K562 (cell line): ENCODE measurements around the gene ADAT3. TPM values are rescaled to one million over a fixed set of nuclear protein-coding genes. Genes with fewer than 3 reads are reported as not detected.

Experiments used
- ATAC-seq: fragments of 200-7000 bp; cut with Tn5 transposase; 3 replicates; pipeline ENCODE4 v1.9.1; 2020; ENCODE audit warnings: moderate library complexity
- BruUV-seq: library from RNA; stranded (reverse); fragments of 400-500 nt; replicated peaks from 2 replicates; lab custom pipeline; 2021; lab: Mats Ljungman, UMichigan
- CTCF ChIA-PET: fragments of 300-600 bp; formaldehyde crosslinking; extraction: SDS; loops from one replicate; lab custom pipeline; 2021; ENCODE audit warnings: low intra/inter-chr PET ratio; lab: Yijun Ruan, JAX
- POLR2A ChIA-PET: fragments of 300-600, 350-650 bp; sonication (Branson Sonifier 250); formaldehyde crosslinking; extraction: SDS; loops from one replicate; lab custom pipeline; 2021; ENCODE audit warnings: antibody characterized with exemption, inconsistent platforms; lab: Yijun Ruan, JAX
- DNase-seq, 4 experiments: peaks; one replicate each; pipeline versions ENCODE4 v3.0.0 to v3.0.0-alpha.2; 2011 to 2018; ENCODE audit warnings: low spot score in 3 of 4, mixed read lengths in 3 of 4; ENCODE audit errors: extremely low read depth in 1 of 4
- FAIRE-seq: peaks from 2 replicates; lab custom pipeline; 2011; peaks lifted over from hg19 to GRCh38; lab: Jason Lieb, UNC
- H2AFZ ChIP-seq: 2 replicates; pipeline ENCODE4 v1.6.0; 2011; ENCODE audit warnings: low read depth, low read length, control low read depth, inconsistent platforms
- H3K27ac ChIP-seq: fragments of 200-600 bp; 3 replicates; pipeline ENCODE4 v1.8.0; 2011; ENCODE audit warnings: low read depth, mild to moderate bottlenecking, control low read depth, inconsistent platforms, low read length, moderate library complexity, mixed read lengths; ENCODE audit errors: extremely low read depth
- H3K27me3 ChIP-seq, 2 experiments: fragments of 300-600 bp in 1 of 2; 2 replicates in 1 of 2; 3 replicates in 1 of 2; pipeline versions ENCODE4 v1.6.0 to v1.8.0; 2011; ENCODE audit warnings: inconsistent platforms in 2 of 2, low read length in 2 of 2, mild to moderate bottlenecking in 1 of 2, mixed read lengths in 1 of 2, moderate library complexity in 1 of 2; ENCODE audit not compliant: control insufficient read depth in 2 of 2, insufficient read depth in 2 of 2
- H3K36me3 ChIP-seq: fragments of 300-600 bp; 3 replicates; pipeline ENCODE4 v1.8.0; 2011; ENCODE audit warnings: mild to moderate bottlenecking, low read length, inconsistent platforms; ENCODE audit not compliant: control insufficient read depth, insufficient read depth
- H3K4me1 ChIP-seq, 2 experiments: fragments of 200-600 bp in 1 of 2; replicated peaks in 1 of 2; 2 replicates in 1 of 2; 3 replicates in 1 of 2; pipeline versions ENCODE4 v1.5.1 to v1.8.0; 2011; ENCODE audit warnings: inconsistent platforms in 2 of 2, low read length in 2 of 2, mild to moderate bottlenecking in 1 of 2, mixed read lengths in 1 of 2, moderate library complexity in 1 of 2; ENCODE audit not compliant: control insufficient read depth in 2 of 2, insufficient read depth in 2 of 2
- H3K4me2 ChIP-seq: 2 replicates; pipeline ENCODE4 v1.6.1; 2011; ENCODE audit warnings: low read length, control low read depth, inconsistent platforms, mixed read lengths; ENCODE audit not compliant: insufficient read depth
- H3K4me3 ChIP-seq: fragments of 200-600 bp; sonication (generic), shearing (Covaris generic); 2 replicates; pipeline ENCODE4 v1.5.1; 2016; ENCODE audit warnings: control low read depth, inconsistent platforms
- H3K79me2 ChIP-seq: fragments of 200-600 bp; 3 replicates; pipeline ENCODE4 v1.8.0; 2011; ENCODE audit warnings: low read length, inconsistent platforms; ENCODE audit not compliant: control insufficient read depth, insufficient read depth
- H3K9ac ChIP-seq, 2 experiments: 2 replicates each; pipeline versions ENCODE4 v1.6.0 to v1.6.1; 2011; ENCODE audit warnings: low read depth in 2 of 2, low read length in 2 of 2, control low read depth in 1 of 2, inconsistent platforms in 1 of 2, mild to moderate bottlenecking in 1 of 2, mixed read lengths in 1 of 2; ENCODE audit not compliant: insufficient read depth in 1 of 2
- H3K9me1 ChIP-seq: one replicate; pipeline ENCODE4 v1.6.0; 2011; ENCODE audit warnings: inconsistent platforms, mild to moderate bottlenecking, low read length, moderate library complexity; ENCODE audit not compliant: control insufficient read depth, insufficient read depth
- H3K9me3 ChIP-seq: replicated peaks from 2 replicates; pipeline ENCODE4 v1.5.1; 2011; ENCODE audit warnings: low read depth, low read length, inconsistent platforms; ENCODE audit not compliant: control insufficient read depth, insufficient read depth
- H4K20me1 ChIP-seq: replicated peaks from 2 replicates; pipeline ENCODE4 v1.6.1; 2011; ENCODE audit warnings: low read length, inconsistent platforms, mixed read lengths; ENCODE audit not compliant: control insufficient read depth, insufficient read depth
- GTF2F1 ChIP-seq: IDR thresholded peaks from 2 replicates; pipeline ENCODE4 v1.6.1; 2011; ENCODE audit warnings: low read depth, low read length, improper control_type of control experiment
- MYC ChIP-seq, 2 experiments: fragments of 250-450 bp in 1 of 2; sonication (Bioruptor Pico) in 1 of 2; IDR thresholded peaks; 2 replicates each; pipeline versions ENCODE4 v1.5.1 to v1.6.1; 2012 to 2021; ENCODE audit warnings: low read depth in 2 of 2, borderline replicate concordance in 1 of 2, improper control_type of control experiment in 1 of 2, low read length in 1 of 2, mild to moderate bottlenecking in 1 of 2, moderate library complexity in 1 of 2
- MYNN ChIP-seq, 2 experiments: sonication (generic); formaldehyde crosslinking in 1 of 2; IDR thresholded peaks; 2 replicates each; pipeline versions ENCODE4 v1.5.0 to v1.6.1; 2016 to 2020; ENCODE audit warnings: antibody characterized with exemption in 1 of 2, missing genetic modification reagents in 1 of 2
- PYGO2 ChIP-seq: fragments of 450-650 bp; IDR thresholded peaks from 2 replicates; pipeline ENCODE4 v1.6.1; 2016; ENCODE audit warnings: mild to moderate bottlenecking, missing genetic modification characterization, moderate library complexity, missing compliant biosample characterization
- SFPQ ChIP-seq: fragments of 200-400 bp; formaldehyde crosslinking; IDR thresholded peaks from 2 replicates; pipeline ENCODE4 v1.6.1; 2017; ENCODE audit warnings: mild to moderate bottlenecking, low read depth, low read length, moderate library complexity
- SIN3A ChIP-seq, 2 experiments: fragments of 150-350 bp in 1 of 2; IDR thresholded peaks; 2 replicates each; pipeline ENCODE4 v1.6.1; 2011 to 2016; ENCODE audit warnings: borderline replicate concordance in 2 of 2, low read depth in 2 of 2, low read length in 2 of 2, mild to moderate bottlenecking in 2 of 2, moderate library complexity in 2 of 2; ENCODE audit not compliant: control insufficient read depth in 1 of 2
- TSC22D4 ChIP-seq: fragments of 450-650 bp; IDR thresholded peaks from 2 replicates; pipeline ENCODE4 v1.6.1; 2016; ENCODE audit warnings: missing genetic modification characterization, missing biosample characterization, control low read depth
- ZHX1 ChIP-seq: fragments of 150-350 bp; conservative IDR thresholded peaks from 2 replicates; pipeline ENCODE4 v1.6.1; 2014; ENCODE audit warnings: low read length
- ZNF77 ChIP-seq: fragments of 250-450 bp; sonication (Bioruptor Pico); IDR thresholded peaks from 2 replicates; pipeline ENCODE4 v1.5.0; 2020
- WGBS: fragments of 100-300 bp; shearing (Covaris generic); methylation state at CpG from one replicate; pipeline ENCODE4 v1.1.6; 2016; ENCODE audit warnings: low coverage, mixed read lengths; ENCODE audit not compliant: insufficient coverage; ENCODE audit errors: missing lambda C conversion rate; 5-methylcytosine and 5-hydroxymethylcytosine counted together
- in situ Hi-C: fragments of 300-500 bp; cut with MboI; formaldehyde crosslinking; loops from 4 replicates; pipeline ENCODE4 v1.15.0; 2018; ENCODE audit warnings: inconsistent platforms, mixed read lengths
- intact Hi-C: fragments of 100-400 bp; cut with micrococcal nuclease; formaldehyde crosslinking; loops from 2 replicates; pipeline ENCODE4 v1.14.2; 2022
- polyA plus RNA-seq, 8 experiments: library from polyadenylated mRNA; depleted of rRNA in 4 of 8; stranded (reverse) in 5 of 8; unstranded in 3 of 8; fragments of >200 nt; fragmentation: Nextera tagmentation in 2 of 8; fragmentation: Illumina TruSeq in 1 of 8; extraction: Ambion mirVana in 2 of 8; extraction: Trizol in 1 of 8; gene quantifications; 2 replicates each; pipeline versions ENCODE4 v1.2.1 to v1.2.3, GENCODE V29; 2011 to 2014; ENCODE audit warnings: inconsistent platforms in 1 of 8, missing spikeins in 1 of 8
- total RNA-seq, 7 experiments: library from RNA; depleted of rRNA in 6 of 7; stranded (reverse); fragments of >200 nt in 6 of 7; fragmentation: Illumina TruSeq in 2 of 7; extraction: Trizol in 2 of 7; gene quantifications; 2 replicates each; pipeline versions ENCODE4 v1.2.1 to v1.2.3, GENCODE V29; 2011 to 2021; ENCODE audit warnings: low replicate concordance in 1 of 7

The ADAT3 gene
- total and polyA plus RNA-seq, 9 of the 15 experiments (the other 6 are each of a cell fraction or from before 2014, with no cell fraction given) = 0.67 to 15.6 (median 7.8) TPM; not detected in 4

GRCh38 chr19:1941146-1942077 is 36.2 kb downstream of the ADAT3 start, which contains the start of gene CSNK1G2 (continued):
- 0 out of 4 replicates have a peak, but pooled peaks of 1 of the 2 experiments have one; percentile 5 for TF ChIP-seq SIN3A (IDR thresholded peaks at IDR 0.05; ENCODE audit: borderline replicate concordance in 2 of 2, control insufficient read depth in 1 of 2, low read depth in 2 of 2, low read length in 2 of 2)
- TF ChIP-seq SFPQ = no peak
- TF ChIP-seq, all 486 proteins: peak for 30

GRCh38 chr19:1942078-1942933 is 37.1 kb downstream of the ADAT3 start:
- peak overlapping the region; percentile 89 for H3K4me2 ChIP-seq
- no peaks in the 10 kb centered on the region for H3K27me3 ChIP-seq
- DNase-seq (peak in 3 of 4 experiments; percentile 52 to 86 (median 83)), FAIRE-seq (peak; percentile 89), ATAC-seq (peak; percentile 85)
- TSS peak; percentile 60 for BruUV-seq
- H3K79me2 ChIP-seq = peaks cover 68% of the 10 kb centered on the region
- H3K4me1 ChIP-seq = peaks cover 25 to 74% of the 10 kb centered on the region in 2 experiments
- intact Hi-C loops (no loop called here), in situ Hi-C loops (no loop called here)
- no peak overlapping the region for H2AFZ ChIP-seq
- H3K4me3 ChIP-seq = peak overlapping the region; percentile 91
- H3K9me1 ChIP-seq = peaks cover 5% of the 10 kb centered on the region
- peak overlapping the region; percentile 61 to 98 for H3K9ac ChIP-seq
- CTCF ChIA-PET = interaction anchor here (0.6 kb wide), 1 partner anchor 116 kb away, joined by 3 read pairs; no protein-coding TSS in a partner anchor
- H3K36me3 ChIP-seq = peaks cover 16% of the 10 kb centered on the region; the same call in 1 of the 3 replicates
- POLR2A ChIA-PET = interaction anchor here (1.2 kb wide), 1 partner anchor 89 kb away, joined by 4 read pairs; no protein-coding TSS in a partner anchor
- no peaks in the 10 kb centered on the region for H3K9me3 ChIP-seq
- H4K20me1 ChIP-seq = peaks cover 36% of the 10 kb centered on the region
- peak overlapping the region; percentile 85 for H3K27ac ChIP-seq
- 1% methylated on average over 28 of the region's 40 CpGs for WGBS
- TF ChIP-seq MYNN (IDR thresholded peaks at IDR 0.05) (0 out of 2 replicates have a peak, but pooled peaks have one; percentile 23), MYNN (CRISPR knock-in tag; IDR thresholded peaks at IDR 0.05) (no peak), MYC (IDR thresholded peaks at IDR 0.05; ENCODE audit: low read depth, low read length) (no peak), MYC (CRISPR knock-in tag; IDR thresholded peaks at IDR 0.05; ENCODE audit: borderline replicate concordance, low read depth) (no peak), GTF2F1 (no peak), ZNF77 (no peak), TSC22D4 (tag) (no peak), ZHX1 (no peak), PYGO2 (no peak)
